HUES64 (cell line): Measurements from ENCODE around the gene ABCC3.
A peak's percentile ranks its signal among the peaks of the same experiment; 100 is the strongest.

Experiments
- H3K27ac ChIP-seq: 2 replicates; pipeline ENCODE4 v1.7.0; 2013; ENCODE audit warnings: low read depth, low read length, inconsistent platforms
- H3K27me3 ChIP-seq: 2 replicates; pipeline ENCODE4 v1.6.1; 2013; ENCODE audit warnings: mild to moderate bottlenecking, low read length; ENCODE audit not compliant: insufficient read depth
- H3K36me3 ChIP-seq: 2 replicates; pipeline ENCODE4 v1.6.1; 2013; ENCODE audit warnings: mild to moderate bottlenecking, low read length; ENCODE audit not compliant: insufficient read depth
- H3K4me1 ChIP-seq: 2 replicates; pipeline ENCODE4 v1.6.1; 2013; ENCODE audit warnings: mild to moderate bottlenecking, low read length, moderate library complexity; ENCODE audit not compliant: insufficient read depth
- H3K4me3 ChIP-seq: 2 replicates; pipeline ENCODE4 v1.5.1; 2013; ENCODE audit warnings: mild to moderate bottlenecking, low read length, moderate library complexity
- H3K9ac ChIP-seq: 2 replicates; pipeline ENCODE4 v1.6.1; 2013; ENCODE audit warnings: mild to moderate bottlenecking, low read depth, low read length
- H3K9me3 ChIP-seq: 2 replicates; pipeline ENCODE4 v1.6.1; 2013; ENCODE audit warnings: low read depth, low read length; ENCODE audit not compliant: insufficient read depth
- WGBS: fragments of 150-250, 120-280 bp; methylation state at CpG from one replicate; pipeline ENCODE4 v1.1.7; 2013; ENCODE audit warnings: missing lambda C conversion rate; 5-methylcytosine and 5-hydroxymethylcytosine counted together

ABCC3 gene

DNA sequence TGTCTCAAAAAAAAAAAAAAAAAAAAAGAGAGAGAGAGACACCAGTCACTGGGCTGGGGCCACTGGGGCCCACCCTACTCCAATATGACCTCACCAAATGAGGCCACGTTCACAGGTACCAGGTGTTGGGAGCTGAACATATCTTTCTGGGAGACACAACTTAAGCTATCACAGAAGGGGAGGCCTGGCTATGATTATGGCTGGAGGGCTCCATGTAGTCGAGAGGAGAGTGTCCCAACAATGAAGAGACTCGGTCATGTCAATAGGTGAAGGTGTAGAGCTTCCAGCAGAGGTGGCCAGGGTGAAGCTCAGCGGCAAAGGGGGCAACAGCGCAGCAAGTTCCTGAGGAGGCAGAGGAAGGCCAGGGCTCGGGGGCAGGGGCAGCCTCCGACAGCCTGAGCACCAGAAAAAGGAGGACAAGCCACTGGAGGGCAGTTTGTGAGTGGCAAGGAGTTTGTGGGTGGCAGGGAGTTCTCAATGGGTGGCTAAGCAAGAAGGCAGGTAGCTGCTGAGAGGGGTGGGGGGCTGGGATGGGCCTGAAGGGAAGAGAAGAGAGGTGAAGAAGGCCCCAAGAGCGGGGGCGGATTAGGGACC is 28.0 kb downstream of the ABCC3 start:
- 91% methylated on average over 9 of the region's 9 CpGs for WGBS
- H3K9ac ChIP-seq = no peak overlapping the region
- no peak overlapping the region for H3K4me3 ChIP-seq
- H3K36me3 ChIP-seq = no peaks in the 10 kb centered on the region
- no peaks in the 10 kb centered on the region for H3K9me3 ChIP-seq
- no peak overlapping the region for H3K27ac ChIP-seq
- no peaks in the 10 kb centered on the region for H3K27me3 ChIP-seq
- peaks cover 12% of the 10 kb centered on the region; the same call in 1 of the 2 replicates for H3K4me1 ChIP-seq

DNA sequence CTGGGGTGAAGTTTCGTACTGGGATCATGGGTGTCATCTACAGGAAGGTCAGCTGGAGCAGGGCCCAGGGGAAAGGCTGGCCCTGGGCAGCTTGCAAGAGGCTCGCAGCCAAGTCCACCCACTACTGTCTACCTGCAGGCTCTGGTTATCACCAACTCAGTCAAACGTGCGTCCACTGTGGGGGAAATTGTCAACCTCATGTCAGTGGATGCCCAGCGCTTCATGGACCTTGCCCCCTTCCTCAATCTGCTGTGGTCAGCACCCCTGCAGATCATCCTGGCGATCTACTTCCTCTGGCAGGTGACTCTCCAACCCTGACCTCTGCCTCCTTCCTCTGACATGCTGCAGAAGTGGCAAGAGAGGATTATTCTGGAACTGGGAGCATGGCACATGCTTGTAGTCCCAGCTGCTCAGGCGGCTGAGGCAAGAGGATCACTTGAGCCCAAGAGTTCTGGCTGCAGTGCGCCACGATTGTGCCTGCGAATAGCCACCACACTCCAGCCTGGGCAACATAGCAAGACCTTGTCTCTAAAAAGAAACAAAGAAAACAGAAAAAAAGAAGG is 29.2 kb downstream of the ABCC3 start:
- H3K27ac ChIP-seq = no peak overlapping the region
- no peaks in the 10 kb centered on the region for H3K27me3 ChIP-seq
- H3K9ac ChIP-seq = no peak overlapping the region
- no peak overlapping the region for H3K4me3 ChIP-seq
- H3K36me3 ChIP-seq = no peaks in the 10 kb centered on the region
- H3K4me1 ChIP-seq = peaks cover 19% of the 10 kb centered on the region
- 93% methylated on average over 10 of the region's 10 CpGs for WGBS
- no peaks in the 10 kb centered on the region for H3K9me3 ChIP-seq

DNA sequence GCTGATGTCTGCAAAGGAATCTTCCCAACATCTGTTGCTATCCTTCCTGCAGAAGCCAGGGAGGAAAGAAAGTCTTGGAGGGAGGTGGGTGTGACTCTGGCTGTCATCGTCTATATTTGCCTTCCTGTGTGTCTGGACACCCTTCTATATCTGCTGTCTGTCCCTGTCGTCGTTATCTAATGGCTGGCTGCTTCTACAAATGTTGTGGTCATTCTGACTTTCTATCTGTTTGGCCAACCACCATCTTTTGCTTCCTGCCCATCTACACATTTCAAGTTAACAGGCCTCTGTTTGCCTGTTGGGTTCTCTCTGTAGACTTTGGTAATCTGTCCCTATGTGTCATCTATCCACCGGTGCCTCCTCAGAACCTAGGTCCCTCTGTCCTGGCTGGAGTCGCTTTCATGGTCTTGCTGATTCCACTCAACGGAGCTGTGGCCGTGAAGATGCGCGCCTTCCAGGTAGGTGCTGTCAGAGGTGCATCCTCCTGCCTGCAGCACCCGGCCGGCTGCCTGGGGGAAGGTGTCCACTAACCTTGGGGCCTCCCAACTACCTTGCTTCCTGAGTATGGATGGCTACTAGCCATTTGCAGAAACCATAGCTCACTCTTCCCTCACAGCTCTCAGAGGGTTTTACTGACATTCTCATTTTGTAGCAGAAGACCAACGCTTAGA is 30.2 kb downstream of the ABCC3 start:
- H3K9me3 ChIP-seq = no peaks in the 10 kb centered on the region
- 93% methylated on average over 12 of the region's 12 CpGs for WGBS
- H3K27ac ChIP-seq = no peak overlapping the region
- no peak overlapping the region for H3K9ac ChIP-seq
- H3K27me3 ChIP-seq = no peaks in the 10 kb centered on the region
- peaks cover 19% of the 10 kb centered on the region for H3K4me1 ChIP-seq
- H3K36me3 ChIP-seq = no peaks in the 10 kb centered on the region
- H3K4me3 ChIP-seq = no peak overlapping the region

DNA sequence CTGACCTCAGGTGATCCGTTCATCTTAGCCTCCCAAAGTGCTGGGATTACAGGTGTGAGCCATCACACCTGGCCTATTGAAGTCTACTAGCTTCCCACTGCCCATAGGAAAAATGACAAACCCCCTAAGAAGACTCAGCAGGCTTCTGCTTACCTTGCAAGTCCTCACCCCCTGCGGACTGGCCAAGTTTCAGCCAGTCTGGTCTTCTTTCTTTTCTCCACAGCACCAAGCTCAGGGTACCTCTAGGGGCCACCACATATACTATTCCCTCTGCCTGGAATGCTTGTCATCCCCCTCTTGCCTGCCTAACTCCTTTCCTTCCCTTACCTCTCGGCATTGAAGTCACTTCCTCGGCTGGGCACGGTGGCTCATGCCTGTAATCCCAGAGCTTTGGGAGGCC is 31.2 kb downstream of the ABCC3 start:
- no peak overlapping the region for H3K9ac ChIP-seq
- H3K4me1 ChIP-seq = peaks cover 19% of the 10 kb centered on the region
- WGBS = 85% methylated on average over 5 of the region's 5 CpGs
- H3K27me3 ChIP-seq = no peaks in the 10 kb centered on the region
- H3K4me3 ChIP-seq = no peak overlapping the region
- H3K27ac ChIP-seq = no peak overlapping the region
- no peaks in the 10 kb centered on the region for H3K9me3 ChIP-seq
- no peaks in the 10 kb centered on the region for H3K36me3 ChIP-seq

DNA sequence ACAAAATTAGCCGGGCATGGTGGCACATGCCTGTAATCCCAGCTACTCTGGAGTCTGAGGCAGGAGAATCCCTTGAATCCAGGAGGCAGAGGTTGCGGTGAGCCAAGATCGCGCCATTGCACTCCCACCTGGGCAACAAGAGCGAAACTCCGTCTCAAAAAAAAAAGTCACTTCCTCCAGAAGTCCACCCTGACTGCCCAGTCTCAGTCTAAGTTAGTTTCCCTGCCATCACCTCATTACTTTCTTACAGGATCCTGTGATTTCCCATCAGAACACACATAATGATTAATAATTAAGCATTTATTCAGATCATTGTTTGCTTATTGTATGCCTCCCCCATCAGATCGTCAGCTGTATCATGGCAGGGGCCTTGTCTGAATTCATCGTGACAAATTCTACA is 31.6 kb downstream of the ABCC3 start:
- no peak overlapping the region for H3K9ac ChIP-seq
- no peaks in the 10 kb centered on the region for H3K9me3 ChIP-seq
- H3K4me1 ChIP-seq = peaks cover 18% of the 10 kb centered on the region
- H3K4me3 ChIP-seq = no peak overlapping the region
- 95% methylated on average over 8 of the region's 8 CpGs for WGBS
- H3K27ac ChIP-seq = no peak overlapping the region
- H3K36me3 ChIP-seq = no peaks in the 10 kb centered on the region
- H3K27me3 ChIP-seq = no peaks in the 10 kb centered on the region

DNA sequence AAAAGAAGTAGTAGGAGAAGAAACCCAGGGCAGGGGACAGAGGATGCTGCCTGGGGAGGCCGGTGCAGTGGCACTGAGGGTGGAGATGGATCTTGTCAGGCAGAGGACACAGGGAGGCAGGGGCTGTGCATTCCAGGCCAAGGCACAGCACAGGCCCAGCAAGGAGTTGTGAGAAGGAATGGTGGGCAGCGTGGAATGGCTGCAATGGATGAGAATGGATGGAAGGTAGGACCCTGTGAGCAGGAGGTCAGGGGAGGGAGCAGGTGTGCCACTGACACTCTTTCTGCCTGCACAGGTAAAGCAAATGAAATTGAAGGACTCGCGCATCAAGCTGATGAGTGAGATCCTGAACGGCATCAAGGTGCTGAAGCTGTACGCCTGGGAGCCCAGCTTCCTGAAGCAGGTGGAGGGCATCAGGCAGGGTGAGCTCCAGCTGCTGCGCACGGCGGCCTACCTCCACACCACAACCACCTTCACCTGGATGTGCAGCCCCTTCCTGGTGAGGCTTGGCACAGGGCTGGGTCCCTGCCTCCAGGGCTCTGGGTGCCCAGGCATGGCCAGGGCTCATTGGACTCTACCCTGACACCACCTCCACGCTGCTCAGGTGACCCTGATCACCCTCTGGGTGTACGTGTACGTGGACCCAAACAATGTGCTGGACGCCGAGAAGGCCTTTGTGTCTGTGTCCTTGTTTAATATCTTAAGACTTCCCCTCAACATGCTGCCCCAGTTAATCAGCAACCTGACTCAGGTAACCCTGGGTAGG is 32.8 kb downstream of the ABCC3 start:
- H3K27me3 ChIP-seq = no peaks in the 10 kb centered on the region
- H3K36me3 ChIP-seq = no peaks in the 10 kb centered on the region
- no peak overlapping the region for H3K27ac ChIP-seq
- H3K4me3 ChIP-seq = no peak overlapping the region
- H3K9ac ChIP-seq = no peak overlapping the region
- 95% methylated on average over 14 of the region's 14 CpGs for WGBS
- H3K9me3 ChIP-seq = no peaks in the 10 kb centered on the region
- peaks cover 10% of the 10 kb centered on the region; the same call in 1 of the 2 replicates for H3K4me1 ChIP-seq

DNA sequence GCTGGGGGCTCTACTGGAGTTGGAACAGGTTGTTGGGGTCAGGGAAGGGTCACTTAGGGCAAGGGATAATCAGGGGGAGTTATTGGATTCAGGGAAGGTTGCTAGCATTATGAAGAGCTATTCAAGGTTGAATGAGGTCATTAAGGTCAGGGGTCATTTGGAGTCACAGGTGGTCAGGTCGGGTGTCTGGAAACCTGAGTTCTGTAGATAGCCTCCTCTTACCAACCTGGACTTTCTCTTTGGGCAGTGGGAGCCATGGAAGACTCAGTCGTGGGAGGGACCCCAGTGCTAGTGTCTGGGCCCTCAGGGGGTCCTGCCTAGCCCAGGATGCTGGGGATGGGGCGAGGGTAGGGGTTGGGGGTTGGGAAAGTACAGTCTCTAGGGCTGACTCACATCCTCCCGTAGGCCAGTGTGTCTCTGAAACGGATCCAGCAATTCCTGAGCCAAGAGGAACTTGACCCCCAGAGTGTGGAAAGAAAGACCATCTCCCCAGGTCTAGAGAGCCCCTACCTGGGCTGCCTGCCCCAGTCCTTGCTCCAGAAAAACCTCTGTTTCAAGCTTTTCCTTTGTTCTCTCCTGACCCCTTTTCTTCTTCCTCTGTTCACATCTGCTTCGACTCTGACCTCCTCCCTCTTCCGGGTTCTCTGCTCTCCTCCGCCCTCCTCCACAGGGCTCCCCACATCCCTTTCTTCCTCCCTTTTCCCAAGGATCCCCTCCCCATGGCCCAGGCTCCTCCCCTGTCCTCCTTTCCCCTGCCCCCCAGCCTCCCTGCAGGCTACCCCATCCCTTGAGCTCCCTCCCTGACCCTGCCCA is 33.5 kb downstream of the ABCC3 start:
- no peaks in the 10 kb centered on the region for H3K9me3 ChIP-seq
- 0 out of 2 replicates have a peak overlapping the region, but pooled peaks have one; percentile 46 for H3K9ac ChIP-seq
- WGBS = 50% methylated on average over 8 of the region's 8 CpGs
- peak overlapping the region; percentile 6; the same call in 1 of the 2 replicates for H3K4me3 ChIP-seq
- no peaks in the 10 kb centered on the region for H3K27me3 ChIP-seq
- no peaks in the 10 kb centered on the region for H3K36me3 ChIP-seq
- peak overlapping the region; percentile 52; the same call in 1 of the 2 replicates for H3K27ac ChIP-seq
- peaks cover 7% of the 10 kb centered on the region; the same call in 1 of the 2 replicates for H3K4me1 ChIP-seq

DNA sequence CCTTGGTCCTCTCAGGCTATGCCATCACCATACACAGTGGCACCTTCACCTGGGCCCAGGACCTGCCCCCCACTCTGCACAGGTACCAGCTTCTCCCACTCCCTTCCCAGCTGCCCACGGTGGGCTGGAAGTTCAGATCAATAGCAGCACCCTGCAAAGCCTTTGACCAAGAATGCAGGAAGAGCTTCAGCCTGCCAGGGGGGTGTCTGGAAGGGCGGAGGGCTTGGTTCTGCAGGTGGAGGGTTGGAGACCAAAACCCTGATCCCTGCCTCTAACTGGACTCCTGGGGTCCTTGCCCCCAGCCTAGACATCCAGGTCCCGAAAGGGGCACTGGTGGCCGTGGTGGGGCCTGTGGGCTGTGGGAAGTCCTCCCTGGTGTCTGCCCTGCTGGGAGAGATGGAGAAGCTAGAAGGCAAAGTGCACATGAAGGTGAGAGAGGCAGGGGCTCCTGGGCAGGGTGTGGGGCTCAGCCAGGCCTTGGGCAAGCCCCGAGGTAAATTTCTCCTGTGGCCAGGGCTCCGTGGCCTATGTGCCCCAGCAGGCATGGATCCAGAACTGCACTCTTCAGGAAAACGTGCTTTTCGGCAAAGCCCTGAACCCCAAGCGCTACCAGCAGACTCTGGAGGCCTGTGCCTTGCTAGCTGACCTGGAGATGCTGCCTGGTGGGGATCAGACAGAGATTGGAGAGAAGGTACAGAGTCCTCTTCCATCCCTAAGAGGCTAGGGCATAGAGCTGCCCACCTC is 34.3 kb downstream of the ABCC3 start:
- WGBS = 82% methylated on average over 9 of the region's 9 CpGs

DNA sequence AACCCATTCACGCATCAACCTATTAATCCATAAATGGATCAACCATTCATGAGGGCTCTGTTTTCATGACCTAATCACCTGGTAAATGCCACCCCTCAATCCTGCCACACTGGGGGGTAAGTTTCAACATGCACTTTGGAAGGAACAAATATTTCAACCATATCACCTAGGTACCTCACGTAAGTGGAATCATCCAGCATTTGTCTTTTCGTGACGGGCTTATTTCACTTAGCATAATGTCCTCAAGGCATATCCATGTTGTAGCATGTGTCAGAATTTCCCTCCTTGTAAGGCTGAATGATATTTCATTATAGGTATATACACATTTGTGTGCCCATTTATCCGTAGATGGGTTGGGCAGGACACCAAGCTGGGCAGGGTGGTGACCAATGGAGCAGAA is 37.4 kb downstream of the ABCC3 start:
- H3K9ac ChIP-seq = no peak overlapping the region
- no peaks in the 10 kb centered on the region for H3K9me3 ChIP-seq
- no peak overlapping the region for H3K4me3 ChIP-seq
- 97% methylated on average over 5 of the region's 5 CpGs for WGBS
- H3K4me1 ChIP-seq = peaks cover 7% of the 10 kb centered on the region; the same call in 1 of the 2 replicates
- H3K27me3 ChIP-seq = no peaks in the 10 kb centered on the region
- no peak overlapping the region for H3K27ac ChIP-seq
- H3K36me3 ChIP-seq = no peaks in the 10 kb centered on the region

More for the DNA sequence above, 34.3 kb downstream of the ABCC3 start:
- Histone ChIP-seq H3K4me1 (peaks cover 7% of the 10 kb centered on the region; the same call in 1 of the 2 replicates), H3K36me3 (no peaks in the 10 kb centered on the region), H3K4me3 (no peak overlapping the region), H3K27ac (no peak overlapping the region), H3K27me3 (no peaks in the 10 kb centered on the region), H3K9ac (no peak overlapping the region), H3K9me3 (no peaks in the 10 kb centered on the region)
